GM20000 (cell line): ENCODE data around the gene PSMD12.

ENCODE experiments used
- DNase-seq: peaks from one replicate; pipeline ENCODE4 v3.0.0; 2012; ENCODE audit warnings: low spot score
- CTCF ChIP-seq: IDR thresholded peaks from 2 replicates; pipeline ENCODE4 v1.5.1; 2012; ENCODE audit warnings: mild to moderate bottlenecking, control low read depth; ENCODE audit errors: extremely low read depth, missing control alignments

Gene PSMD12

GRCh38 chr17:67385122-67385988 lies 19.0 kb upstream of the PSMD12 start:
- no peak for DNase-seq
- TF ChIP-seq CTCF: no peak

- no peak for TF ChIP-seq CTCF
- DNase-seq: no peak
These were observed 15.5 kb upstream of the PSMD12 start for GRCh38 chr17:67381929-67382257.

GRCh38 chr17:67379251-67379630 lies 12.9 kb upstream of the PSMD12 start:
- no peak for TF ChIP-seq CTCF

GRCh38 chr17:67378454-67379250 lies 12.3 kb upstream of the PSMD12 start:
- peak; percentile 89 for DNase-seq
- TF ChIP-seq CTCF: peak; percentile 99

More at GRCh38 chr17:67379251-67379630, 12.9 kb upstream of the PSMD12 start:
- DNase-seq: no peak

GRCh38 chr17:67377488-67378453 lies 11.4 kb upstream of the PSMD12 start:
- peak; percentile 47 for TF ChIP-seq CTCF
- peak; percentile 78 for DNase-seq

GRCh38 chr17:67376737-67377487 lies 10.5 kb upstream of the PSMD12 start, which contains the start of gene PITPNC1:
Gene PITPNC1 (plus strand): TSS chr17:67377281.
- DNase-seq: peak; percentile 92
- no peak for TF ChIP-seq CTCF
